ENCODE data around the gene ROR2.
"Not testable (repeated sequence)": the region's sequence is repeated elsewhere in the genome, so short reads cannot be mapped to it uniquely, and the experiment has no call there.

ROR2 gene

DNA sequence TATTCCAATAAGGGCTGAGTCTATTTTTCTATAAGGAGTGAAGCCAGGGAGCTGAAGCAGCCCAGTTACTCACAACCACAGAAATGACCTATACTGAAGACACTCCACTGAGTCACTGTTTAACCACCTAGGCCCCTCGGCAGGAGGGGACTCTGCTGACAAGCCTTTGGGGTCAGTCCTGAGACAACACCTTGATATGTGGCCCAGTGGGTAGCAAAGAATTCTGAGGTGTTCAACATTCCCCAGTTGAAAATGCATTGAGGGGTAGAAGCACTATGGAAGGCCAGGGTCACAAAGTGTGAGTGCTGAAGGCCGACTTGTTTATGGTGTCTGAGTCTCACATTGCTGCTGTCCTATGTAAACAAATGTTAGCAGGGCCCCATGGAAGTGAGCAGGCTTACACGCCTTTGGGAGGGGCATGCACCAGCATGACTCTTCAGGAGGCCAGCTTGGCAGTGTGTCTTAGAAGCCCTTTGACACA, 413.8 kb downstream of the ROR2 start:
- H3K4me3 ChIP-seq (ENCODE audit: low read depth, low read length): no peak overlapping the region
- peak; percentile 80 for DNase-seq (ENCODE audit: low read depth)

DNA sequence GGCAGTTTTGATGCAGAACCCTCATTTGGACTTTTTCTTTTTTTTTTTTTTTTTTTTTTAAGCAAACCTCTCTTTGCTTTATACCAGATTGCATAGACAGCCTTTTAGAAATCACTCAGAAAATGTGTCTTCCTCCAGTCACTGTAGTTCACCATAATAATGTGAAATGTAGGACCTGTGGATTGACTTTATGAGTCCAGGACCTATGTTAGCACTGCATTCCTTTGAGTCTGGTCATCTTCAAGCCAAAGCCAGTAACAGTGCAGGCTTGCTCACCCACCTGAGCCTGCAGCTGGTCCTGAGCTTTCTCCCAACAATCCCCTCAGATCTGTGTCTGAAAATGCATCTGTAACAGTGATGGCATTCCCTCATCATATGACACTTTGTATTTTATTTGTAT, 415.7 kb downstream of the ROR2 start:
- DNase-seq (ENCODE audit: low read depth): no peak
- H3K4me3 ChIP-seq (ENCODE audit: low read depth, low read length): no peak overlapping the region

DNA sequence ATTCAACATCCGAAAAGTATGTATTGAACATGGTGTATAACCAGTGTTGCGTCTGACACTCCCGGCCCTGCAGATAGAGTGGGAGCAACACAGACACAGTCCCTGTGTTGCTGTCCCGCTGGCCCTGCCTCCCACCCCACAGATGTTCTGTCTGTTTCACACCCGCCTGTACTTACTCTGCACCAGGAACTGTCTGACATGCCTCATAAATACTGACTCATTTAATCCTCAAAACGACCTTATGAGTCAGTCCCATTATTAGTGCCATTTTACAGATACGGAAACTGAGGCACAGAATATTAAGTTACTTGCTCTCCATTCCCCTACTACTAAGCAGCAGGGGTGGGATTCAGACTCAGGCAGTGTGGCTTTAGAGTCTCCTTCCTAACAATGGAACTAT, 416.6 kb downstream of the ROR2 start:
- H3K4me3 ChIP-seq (ENCODE audit: low read depth, low read length): no peak overlapping the region
- DNase-seq (ENCODE audit: low read depth): no peak

GRCh38 chr9:91532325-91532724, 417.7 kb downstream of the ROR2 start:
- DNase-seq (ENCODE audit: low read depth): no peak
- H3K4me3 ChIP-seq (ENCODE audit: low read depth, low read length): no peak overlapping the region

GRCh38 chr9:91530829-91531228, 419.2 kb downstream of the ROR2 start:
- H3K4me3 ChIP-seq (ENCODE audit: low read depth, low read length): no peak overlapping the region

GRCh38 chr9:91522481-91522880, 427.5 kb downstream of the ROR2 start:
- DNase-seq (ENCODE audit: low read depth): no peak
- no peak overlapping the region for H3K4me3 ChIP-seq (ENCODE audit: low read depth, low read length)

More at GRCh38 chr9:91530829-91531228, 419.2 kb downstream of the ROR2 start:
- no peak for DNase-seq (ENCODE audit: low read depth)

DNA sequence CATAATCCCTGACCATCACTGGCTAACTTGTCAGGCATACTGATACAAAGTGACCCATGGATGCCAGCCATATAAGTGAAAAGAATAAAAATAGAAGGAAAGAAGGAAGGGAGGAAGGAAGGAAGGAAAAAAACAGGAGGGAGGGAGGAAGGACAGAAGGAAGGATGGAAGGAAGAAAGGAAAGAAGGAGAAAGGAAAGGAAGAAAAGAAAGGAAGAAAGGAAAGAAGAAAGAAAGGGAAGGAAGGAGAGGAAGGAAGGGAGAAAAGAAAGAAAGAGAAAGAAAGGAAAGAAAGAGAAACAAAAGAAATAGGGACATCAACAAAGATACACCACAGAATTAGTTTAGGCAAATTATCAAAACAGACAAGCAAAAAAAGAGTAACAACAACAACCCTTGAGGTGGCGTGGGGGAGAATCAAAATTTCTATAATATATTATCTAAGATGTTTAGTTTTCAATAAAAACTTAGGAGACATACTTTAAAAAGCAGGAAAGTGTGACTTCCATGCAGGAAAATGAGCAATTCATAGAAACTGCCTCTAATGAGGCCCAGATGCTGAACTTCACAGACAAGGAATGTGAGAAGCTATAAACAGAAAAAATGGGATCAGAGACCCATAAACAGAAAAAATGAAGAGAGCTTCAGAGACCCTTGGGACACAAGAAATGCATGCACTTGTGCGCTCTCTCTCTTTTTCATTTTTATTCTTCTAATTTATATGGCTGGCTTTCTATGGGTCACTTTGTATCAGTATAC, 430.3 kb downstream of the ROR2 start:
- no peak overlapping the region for H3K4me3 ChIP-seq (ENCODE audit: low read depth, low read length)
- DNase-seq (ENCODE audit: low read depth): no peak

DNA sequence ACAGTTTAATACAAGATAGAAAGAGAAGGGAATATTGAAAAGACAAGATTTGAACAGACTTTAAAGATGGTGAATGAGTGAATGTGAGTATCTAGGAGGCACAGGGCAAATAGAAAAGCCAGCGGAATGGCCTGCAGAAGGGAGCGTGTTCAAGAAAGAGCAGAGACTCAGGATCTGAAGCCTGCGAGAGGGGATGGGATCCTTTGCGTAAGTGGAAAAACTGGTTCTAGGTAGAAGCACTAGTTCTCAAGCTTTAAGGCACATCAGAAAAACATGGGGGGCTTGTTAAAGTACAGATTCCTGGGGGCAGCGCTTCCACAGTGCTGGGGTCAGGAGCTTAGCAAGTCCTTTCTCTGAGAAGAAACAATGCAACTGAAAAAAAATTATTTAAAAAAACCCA, 431.6 kb downstream of the ROR2 start:
- no peak for DNase-seq (ENCODE audit: low read depth)
- no peak overlapping the region for H3K4me3 ChIP-seq (ENCODE audit: low read depth, low read length)

DNA sequence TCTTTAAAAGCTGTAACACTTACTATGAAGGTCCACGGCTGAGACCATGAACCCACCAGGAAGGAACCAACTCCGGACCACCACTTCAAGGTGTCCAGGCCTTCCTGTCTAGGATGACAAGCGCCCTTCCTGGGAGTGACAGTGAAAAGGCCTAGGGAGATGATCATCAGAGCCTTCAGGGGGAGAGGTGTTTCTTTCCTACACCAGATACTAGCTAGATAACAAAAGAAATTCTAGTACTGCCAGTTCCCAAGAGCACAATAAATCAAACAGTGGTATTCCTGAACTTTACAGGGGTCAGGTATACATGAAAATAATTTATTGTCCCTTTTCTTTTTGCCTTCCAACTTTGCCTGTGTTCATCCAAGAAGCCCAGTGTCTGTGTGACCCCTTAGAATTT, 432.2 kb downstream of the ROR2 start:
- H3K4me3 ChIP-seq (ENCODE audit: low read depth, low read length): no peak overlapping the region

DNA sequence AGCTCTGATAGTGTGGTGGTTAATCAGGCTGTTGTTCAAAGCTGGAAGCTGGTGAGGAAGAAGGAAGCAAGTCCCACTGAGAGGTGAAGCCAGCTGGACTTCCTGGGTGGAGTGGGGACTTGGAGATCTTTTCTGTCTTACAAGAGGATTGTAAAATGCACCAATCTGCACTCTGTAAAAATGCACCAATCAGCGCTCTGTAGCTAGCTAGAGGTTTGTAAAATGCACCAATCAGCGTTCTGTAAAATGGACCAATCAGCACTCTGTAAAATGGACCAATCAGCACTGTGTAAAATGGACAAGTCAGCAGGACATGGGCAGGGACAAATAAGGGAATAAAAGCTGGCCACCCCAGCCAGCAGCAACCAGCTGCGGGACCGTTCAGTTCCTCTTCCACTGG, 432.7 kb downstream of the ROR2 start:
- DNase-seq (ENCODE audit: low read depth); H3K4me3 ChIP-seq (ENCODE audit: low read depth, low read length): not testable (repeated sequence)

More for the DNA sequence above, 432.2 kb downstream of the ROR2 start:
- DNase-seq (ENCODE audit: low read depth): no peak

DNA sequence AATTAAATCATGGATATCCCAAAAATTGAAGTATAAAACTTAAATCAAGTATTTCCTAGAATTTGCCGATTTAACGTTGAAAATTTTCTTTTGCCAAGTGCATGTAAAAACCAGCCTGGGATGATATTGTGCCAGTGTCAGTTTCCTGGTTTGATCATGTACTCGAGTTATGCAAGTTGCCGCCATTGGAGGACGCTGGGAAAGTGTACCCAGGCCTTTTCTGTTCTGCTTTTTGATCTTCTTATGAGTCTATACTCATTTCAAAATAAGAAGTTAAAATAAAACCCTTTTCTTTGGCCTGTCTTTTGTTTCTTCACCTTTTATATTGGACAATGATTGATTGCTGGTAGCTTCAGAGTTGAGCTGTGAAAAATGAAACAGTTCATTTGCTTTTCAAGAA, 433.3 kb downstream of the ROR2 start:
- no peak for DNase-seq (ENCODE audit: low read depth)

DNA sequence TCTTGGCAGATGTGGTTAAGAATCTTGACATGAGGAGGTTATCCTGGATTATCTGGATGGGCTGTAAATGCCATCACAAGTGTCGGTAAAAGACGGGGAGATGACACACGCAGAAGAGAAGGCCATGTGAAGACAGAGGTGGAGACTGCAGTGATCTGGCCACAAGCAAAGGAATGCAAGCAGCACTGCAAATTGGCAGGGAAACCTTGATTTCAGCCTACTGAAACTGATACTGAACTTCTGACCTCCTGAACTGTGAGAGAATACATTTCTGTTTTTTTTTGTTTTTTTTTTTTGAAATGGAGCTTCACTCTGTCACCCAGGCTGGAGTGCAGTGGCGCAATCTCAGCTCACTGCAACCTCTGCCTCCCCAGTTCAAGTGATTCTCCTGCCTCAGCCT, 433.9 kb downstream of the ROR2 start:
- H3K4me3 ChIP-seq (ENCODE audit: low read depth, low read length): no peak overlapping the region
- DNase-seq (ENCODE audit: low read depth): no peak

More for the DNA sequence above, 433.3 kb downstream of the ROR2 start:
- no peak overlapping the region for H3K4me3 ChIP-seq (ENCODE audit: low read depth, low read length)

- DNase-seq (ENCODE audit: low read depth): peak; percentile 88
- H3K4me3 ChIP-seq (ENCODE audit: low read depth, low read length): peak overlapping the region; percentile 17
Measured at GRCh38 chr9:91515074-91515687, 434.8 kb downstream of the ROR2 start.
